H1 (cell line): Measurements from ENCODE around the gene HNRNPU. TPM values are rescaled to one million over a fixed set of nuclear protein-coding genes. Genes with fewer than 3 reads are reported as not detected.

Source experiments
- CHD1 ChIP-seq: IDR thresholded peaks from 2 replicates; pipeline ENCODE4 v1.6.1; 2012; ENCODE audit warnings: low read depth, low read length, improper control_type of control experiment
- HDAC6 ChIP-seq: IDR thresholded peaks from one replicate; pipeline ENCODE4 v1.7.1; 2012; ENCODE audit warnings: low read depth, mild to moderate bottlenecking, inconsistent platforms, low read length, moderate library complexity
- RBBP5 ChIP-seq: IDR thresholded peaks from 2 replicates; pipeline ENCODE4 v1.7.1; 2012; ENCODE audit warnings: low read depth, mild to moderate bottlenecking, inconsistent platforms, low read length, moderate library complexity, borderline replicate concordance
- RFX5 ChIP-seq: IDR thresholded peaks from 2 replicates; pipeline ENCODE4 v1.6.1; 2011; ENCODE audit warnings: low read depth, low read length, improper control_type of control experiment, borderline replicate concordance
- SIRT6 ChIP-seq: IDR thresholded peaks from one replicate; pipeline ENCODE4 v1.7.1; 2012; ENCODE audit warnings: low read length, inconsistent platforms
- polyA plus RNA-seq, 7 experiments: library from polyadenylated mRNA; depleted of rRNA in 3 of 7; stranded (reverse) in 5 of 7; unstranded in 2 of 7; fragments of >200 nt in 5 of 7; fragments of 200-250 nt in 2 of 7; gene quantifications; 1 replicate in 5 of 7; 2 replicates in 1 of 7; 4 replicates in 1 of 7; pipeline versions ENCODE4 v1.2.1 to v1.2.3, GENCODE V29; 2011 to 2013; ENCODE audit warnings: missing spikeins in 2 of 7, mixed read lengths in 2 of 7
- total RNA-seq: library from RNA; stranded (reverse); fragmentation: NEBNext Ultra II Directional; extraction: Animal tissue kit (Norgen Biotek cat#: 25700); gene quantifications from 2 replicates; pipeline ENCODE4 v1.2.1, GENCODE V29; 2021

The HNRNPU gene
- total and polyA plus RNA-seq, 2 of the 8 experiments (the other 6 are each of a cell fraction or from before 2014, with no cell fraction given): 95.6 to 606 TPM

- peak; percentile 67; the same call in 1 of the 2 replicates for TF ChIP-seq RBBP5
- TF ChIP-seq SIRT6: no peak
- TF ChIP-seq CHD1: peak; percentile 47; the same call in 1 of the 2 replicates
- TF ChIP-seq RFX5: no peak
- no peak for TF ChIP-seq HDAC6
Measured at GRCh38 chr1:244835276-244836134, 28.8 kb downstream of the HNRNPU start, which contains the start of gene COX20 (continued).
